ENCODE measurements around the gene STAC2. TPM values are rescaled to one million over a fixed set of nuclear protein-coding genes. Genes with fewer than 3 reads are reported as not detected.
A peak's percentile ranks its signal among the peaks of the same experiment; 100 is the strongest.

STAC2 gene
- polyA plus RNA-seq, 1 of the 3 experiments (the other 2 are of a cell fraction) = 0.07 TPM

DNA sequence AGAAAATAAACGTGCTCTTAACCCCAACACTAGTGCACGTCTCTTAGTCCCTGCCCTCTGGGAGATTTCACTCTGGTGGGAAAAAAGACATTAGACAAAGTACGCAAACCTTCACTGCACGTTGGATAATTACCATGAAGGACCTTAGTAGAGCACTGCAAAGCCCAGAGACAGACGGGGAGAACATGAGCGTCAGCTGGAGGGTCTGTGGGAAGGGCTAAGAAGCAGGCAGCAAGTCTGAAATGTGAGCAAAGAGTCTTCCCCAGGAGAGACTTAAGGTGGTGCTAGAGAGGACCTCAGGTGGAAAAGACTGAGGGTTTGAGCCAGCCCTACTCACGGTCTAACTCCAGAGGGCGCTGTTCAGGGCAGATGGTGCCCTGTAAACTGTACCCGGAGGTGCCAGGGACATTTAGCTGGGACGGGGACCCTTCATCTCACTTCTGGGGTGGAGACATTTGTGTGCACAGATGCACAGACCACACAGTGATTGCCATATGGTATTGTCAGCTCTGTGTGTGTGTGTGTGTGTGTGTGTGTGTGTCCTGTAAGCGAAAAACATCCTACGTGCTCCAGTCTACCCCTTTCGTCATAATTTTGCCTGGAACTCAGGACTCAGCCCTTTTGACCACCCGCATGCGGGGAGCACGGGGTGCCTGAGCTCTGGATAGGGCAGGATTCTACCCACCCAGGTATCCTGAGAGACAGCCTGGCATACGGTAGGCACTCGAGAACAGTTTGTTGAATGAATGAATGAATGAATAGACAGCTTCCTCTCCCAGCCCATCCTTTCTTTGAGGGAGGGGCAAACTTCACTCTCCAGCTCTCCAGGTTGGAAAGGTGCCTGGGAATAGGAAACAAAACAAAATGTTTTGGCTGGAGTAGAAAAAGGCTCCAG, 10.1 kb upstream of the STAC2 start:
- no peak overlapping the region for H3K4me2 ChIP-seq

DNA sequence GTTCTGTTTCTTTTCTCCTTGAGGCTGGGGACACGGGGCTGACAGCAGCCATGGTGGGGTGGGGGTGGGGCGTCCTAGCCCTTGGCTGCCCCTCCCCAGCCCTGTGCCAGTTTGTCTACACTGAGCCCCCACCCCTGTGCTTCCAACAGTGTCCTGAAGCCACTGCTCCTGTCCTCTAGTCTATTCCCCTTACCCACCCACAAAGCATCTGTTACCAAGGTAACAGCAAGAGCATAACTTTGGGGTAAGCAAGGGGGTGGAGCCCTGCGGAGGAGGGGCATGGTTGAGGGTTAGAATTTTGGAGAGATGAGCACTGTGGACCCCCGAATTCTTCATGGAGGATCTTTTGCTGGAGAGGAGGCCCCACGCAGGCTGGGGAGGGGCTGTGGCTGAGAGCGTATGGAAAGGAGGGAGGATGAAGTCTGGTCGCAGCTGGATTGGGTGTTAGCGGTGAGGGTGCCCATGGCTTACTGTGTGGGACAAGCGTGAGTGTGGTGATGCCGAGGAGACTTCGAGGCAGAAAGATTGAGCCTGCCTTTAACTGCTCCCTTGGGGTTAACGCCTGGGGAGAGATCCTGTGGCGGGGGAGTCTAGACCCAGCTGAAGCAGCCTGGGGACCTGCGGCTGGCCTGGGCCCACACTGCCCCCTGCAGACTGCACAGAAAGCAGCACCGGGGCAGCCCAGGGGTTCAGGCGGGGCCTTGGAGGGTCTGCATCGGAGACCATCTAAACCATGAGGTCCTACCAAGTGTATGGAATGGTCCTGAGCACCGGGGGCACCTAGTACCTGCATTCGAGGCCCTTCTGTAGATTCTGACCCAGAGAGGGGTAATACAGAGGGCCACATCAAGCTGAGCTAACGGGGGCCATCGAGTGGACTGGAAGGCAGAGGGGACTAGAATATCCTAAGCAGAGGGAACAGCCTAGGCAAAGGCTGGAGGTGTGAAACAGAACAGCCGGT, 6.1 kb upstream of the STAC2 start:
- no peak overlapping the region for H3K9ac ChIP-seq
- peak overlapping the region; percentile 9; the same call in 1 of the 2 replicates for H2AFZ ChIP-seq (ENCODE audit: low read depth)
- TF ChIP-seq, protein P1, sequence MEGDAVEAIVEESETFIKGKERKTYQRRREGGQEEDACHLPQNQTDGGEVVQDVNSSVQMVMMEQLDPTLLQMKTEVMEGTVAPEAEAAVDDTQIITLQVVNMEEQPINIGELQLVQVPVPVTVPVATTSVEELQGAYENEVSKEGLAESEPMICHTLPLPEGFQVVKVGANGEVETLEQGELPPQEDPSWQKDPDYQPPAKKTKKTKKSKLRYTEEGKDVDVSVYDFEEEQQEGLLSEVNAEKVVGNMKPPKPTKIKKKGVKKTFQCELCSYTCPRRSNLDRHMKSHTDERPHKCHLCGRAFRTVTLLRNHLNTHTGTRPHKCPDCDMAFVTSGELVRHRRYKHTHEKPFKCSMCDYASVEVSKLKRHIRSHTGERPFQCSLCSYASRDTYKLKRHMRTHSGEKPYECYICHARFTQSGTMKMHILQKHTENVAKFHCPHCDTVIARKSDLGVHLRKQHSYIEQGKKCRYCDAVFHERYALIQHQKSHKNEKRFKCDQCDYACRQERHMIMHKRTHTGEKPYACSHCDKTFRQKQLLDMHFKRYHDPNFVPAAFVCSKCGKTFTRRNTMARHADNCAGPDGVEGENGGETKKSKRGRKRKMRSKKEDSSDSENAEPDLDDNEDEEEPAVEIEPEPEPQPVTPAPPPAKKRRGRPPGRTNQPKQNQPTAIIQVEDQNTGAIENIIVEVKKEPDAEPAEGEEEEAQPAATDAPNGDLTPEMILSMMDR (IDR thresholded peaks at IDR 0.05) = peak; percentile 74
- no peak for TF ChIP-seq POLR2AphosphoS5 (IDR thresholded peaks at IDR 0.05; ENCODE audit: low read depth, low read length)
- TF ChIP-seq, protein P2, sequence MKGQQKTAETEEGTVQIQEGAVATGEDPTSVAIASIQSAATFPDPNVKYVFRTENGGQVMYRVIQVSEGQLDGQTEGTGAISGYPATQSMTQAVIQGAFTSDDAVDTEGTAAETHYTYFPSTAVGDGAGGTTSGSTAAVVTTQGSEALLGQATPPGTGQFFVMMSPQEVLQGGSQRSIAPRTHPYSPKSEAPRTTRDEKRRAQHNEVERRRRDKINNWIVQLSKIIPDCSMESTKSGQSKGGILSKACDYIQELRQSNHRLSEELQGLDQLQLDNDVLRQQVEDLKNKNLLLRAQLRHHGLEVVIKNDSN (IDR thresholded peaks at IDR 0.05; ENCODE audit: borderline replicate concordance, low read depth) = no peak
- TF ChIP-seq, protein P3, sequence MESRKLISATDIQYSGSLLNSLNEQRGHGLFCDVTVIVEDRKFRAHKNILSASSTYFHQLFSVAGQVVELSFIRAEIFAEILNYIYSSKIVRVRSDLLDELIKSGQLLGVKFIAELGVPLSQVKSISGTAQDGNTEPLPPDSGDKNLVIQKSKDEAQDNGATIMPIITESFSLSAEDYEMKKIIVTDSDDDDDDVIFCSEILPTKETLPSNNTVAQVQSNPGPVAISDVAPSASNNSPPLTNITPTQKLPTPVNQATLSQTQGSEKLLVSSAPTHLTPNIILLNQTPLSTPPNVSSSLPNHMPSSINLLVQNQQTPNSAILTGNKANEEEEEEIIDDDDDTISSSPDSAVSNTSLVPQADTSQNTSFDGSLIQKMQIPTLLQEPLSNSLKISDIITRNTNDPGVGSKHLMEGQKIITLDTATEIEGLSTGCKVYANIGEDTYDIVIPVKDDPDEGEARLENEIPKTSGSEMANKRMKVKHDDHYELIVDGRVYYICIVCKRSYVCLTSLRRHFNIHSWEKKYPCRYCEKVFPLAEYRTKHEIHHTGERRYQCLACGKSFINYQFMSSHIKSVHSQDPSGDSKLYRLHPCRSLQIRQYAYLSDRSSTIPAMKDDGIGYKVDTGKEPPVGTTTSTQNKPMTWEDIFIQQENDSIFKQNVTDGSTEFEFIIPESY (IDR thresholded peaks at IDR 0.05; ENCODE audit: borderline replicate concordance, low read depth) = no peak
- peak; percentile 49 for TF ChIP-seq SMC3 (IDR thresholded peaks at IDR 0.05; ENCODE audit: low read depth, low read length)
- TF ChIP-seq EP300 (IDR thresholded peaks at IDR 0.05; ENCODE audit: borderline replicate concordance in 1 of 2, low read depth in 1 of 2, low read length in 1 of 2) = no peak
- TF ChIP-seq, protein P4, sequence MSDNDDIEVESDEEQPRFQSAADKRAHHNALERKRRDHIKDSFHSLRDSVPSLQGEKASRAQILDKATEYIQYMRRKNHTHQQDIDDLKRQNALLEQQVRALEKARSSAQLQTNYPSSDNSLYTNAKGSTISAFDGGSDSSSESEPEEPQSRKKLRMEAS (IDR thresholded peaks at IDR 0.05; ENCODE audit: low read depth) = no peak
- no peak for TF ChIP-seq GATA2 (CRISPR knock-in tag; IDR thresholded peaks at IDR 0.05)
- TF ChIP-seq YY1 (IDR thresholded peaks at IDR 0.05; ENCODE audit: low read depth) = no peak
- TF ChIP-seq MXI1 (IDR thresholded peaks at IDR 0.05; ENCODE audit: low read depth, low read length) = no peak

More for the DNA sequence above, 10.1 kb upstream of the STAC2 start:
- Histone ChIP-seq H3K36me3 (replicated peaks in 1 of 2; ENCODE audit: control insufficient read depth in 1 of 2, insufficient read depth in 2 of 2, low read length in 1 of 2) (no peaks in the 10 kb centered on the region), H3K79me2 (ENCODE audit: insufficient read depth) (no peaks in the 10 kb centered on the region), H3K27me3 (ENCODE audit: insufficient read depth) (no peaks in the 10 kb centered on the region), H3K4me1 (ENCODE audit: control insufficient read depth in 1 of 2, insufficient read depth in 2 of 2, low read depth in 1 of 2, low read length in 1 of 2) (peaks cover 7 to 29% of the 10 kb centered on the region in 2 experiments; a peak in 1 of 4 replicates), H2AFZ (ENCODE audit: low read depth) (no peak overlapping the region), H3K9me2 (no peaks in the 10 kb centered on the region), H3K4me3 (ENCODE audit: low read depth in 2 of 2, low read length in 1 of 2) (peak overlapping the region in 1 of 2 experiments; percentile 12; a peak in 1 of 4 replicates), H3K27ac (ENCODE audit: low read depth in 2 of 2, low read length in 1 of 2) (no peak overlapping the region), H3F3A (replicated peaks; ENCODE audit: insufficient read depth) (no peaks in the 10 kb centered on the region), H3K9ac (no peak overlapping the region), H4K20me1 (ENCODE audit: insufficient read depth) (no peaks in the 10 kb centered on the region), H3K9me3 (no peaks in the 10 kb centered on the region)
- TF ChIP-seq FOSL2 (IDR thresholded peaks at IDR 0.05; ENCODE audit: borderline replicate concordance, low read depth) = no peak
- TF ChIP-seq FOXJ3 (CRISPR knock-in tag; IDR thresholded peaks at IDR 0.05) = no peak
- TF ChIP-seq, protein P1 (IDR thresholded peaks at IDR 0.05) = peak; percentile 84
- TF ChIP-seq RXRA (IDR thresholded peaks at IDR 0.05; ENCODE audit: borderline replicate concordance, low read depth) = no peak
- TF ChIP-seq EZH2phosphoT487 (IDR thresholded peaks at IDR 0.05; ENCODE audit: borderline replicate concordance, low read depth) = no peak
- 52% methylated on average over 17 of the region's 18 CpGs for WGBS (ENCODE audit: low lambda C conversion rate)
- peak; percentile 80 for DNase-seq
- POLR2A ChIA-PET = interaction anchor here (0.6 to 1.5 kb wide), 3 partner anchors 29 to 36 kb away, joined by 3 to 7 read pairs (median 3); partner anchors contain the start of gene RPL19
- CTCF ChIA-PET = interaction anchor here (0.8 to 22.6 kb wide), 17 partner anchors 8 to 309 kb away, joined by 3 to 781 read pairs (median 5); partner anchors contain the start of genes CACNB1, RPL19 and STAC2

More for the DNA sequence above, 6.1 kb upstream of the STAC2 start:
- POLR2A ChIA-PET = interaction anchor here (2.4 to 2.9 kb wide), 2 partner anchors 25 to 32 kb away, joined by 11 read pairs; partner anchors contain the start of gene RPL19
- 0 out of 2 replicates have a peak overlapping the region, but pooled peaks have one; percentile 0 for H3K4me2 ChIP-seq
- no peaks in the 10 kb centered on the region for H3K9me2 ChIP-seq
- no peaks in the 10 kb centered on the region for H4K20me1 ChIP-seq (ENCODE audit: insufficient read depth)
- H3K27me3 ChIP-seq (ENCODE audit: insufficient read depth) = no peaks in the 10 kb centered on the region
- H3K4me3 ChIP-seq (ENCODE audit: low read depth in 2 of 2, low read length in 1 of 2) = peak overlapping the region in 1 of 2 experiments; percentile 1; a peak in 1 of 4 replicates
- no peaks in the 10 kb centered on the region for H3F3A ChIP-seq (replicated peaks; ENCODE audit: insufficient read depth)
- no peak overlapping the region; a peak in 1 of 4 replicates for H3K27ac ChIP-seq (ENCODE audit: low read depth in 2 of 2, low read length in 1 of 2)
- CTCF ChIA-PET = interaction anchor here (0.5 to 22.6 kb wide), 20 partner anchors 9 to 390 kb away, joined by 3 to 781 read pairs (median 4); partner anchors contain the start of genes CACNB1 and RPL19
- no peaks in the 10 kb centered on the region for H3K36me3 ChIP-seq (replicated peaks in 1 of 2; ENCODE audit: control insufficient read depth in 1 of 2, insufficient read depth in 2 of 2, low read length in 1 of 2)
- peaks cover 8 to 21% of the 10 kb centered on the region in 2 experiments; a peak in 2 of 4 replicates for H3K4me1 ChIP-seq (ENCODE audit: control insufficient read depth in 1 of 2, insufficient read depth in 2 of 2, low read depth in 1 of 2, low read length in 1 of 2)
- peak; percentile 86 for DNase-seq
- WGBS (ENCODE audit: low lambda C conversion rate) = 31% methylated on average over 16 of the region's 22 CpGs
- H3K9me3 ChIP-seq = no peaks in the 10 kb centered on the region
- no peaks in the 10 kb centered on the region for H3K79me2 ChIP-seq (ENCODE audit: insufficient read depth)

Measured in SK-N-SH (cell line).